K562 (cell line): Measurements from ENCODE around the gene ZNF174. TPM values are rescaled to one million over a fixed set of nuclear protein-coding genes. Genes with fewer than 3 reads are reported as not detected.
A peak's percentile ranks its signal among the peaks of the same experiment; 100 is the strongest.

Experiments
- ATAC-seq: fragments of 200-7000 bp; cut with Tn5 transposase; 3 replicates; pipeline ENCODE4 v1.9.1; 2020; ENCODE audit warnings: moderate library complexity
- BruUV-seq: library from RNA; stranded (reverse); fragments of 400-500 nt; replicated peaks from 2 replicates; lab custom pipeline; 2021; lab: Mats Ljungman, UMichigan
- CTCF ChIA-PET: fragments of 300-600 bp; formaldehyde crosslinking; extraction: SDS; loops from one replicate; lab custom pipeline; 2021; ENCODE audit warnings: low intra/inter-chr PET ratio; lab: Yijun Ruan, JAX
- POLR2A ChIA-PET: fragments of 300-600, 350-650 bp; sonication (Branson Sonifier 250); formaldehyde crosslinking; extraction: SDS; loops from one replicate; lab custom pipeline; 2021; ENCODE audit warnings: antibody characterized with exemption, inconsistent platforms; lab: Yijun Ruan, JAX
- DNase-seq, 4 experiments: peaks; one replicate each; pipeline versions ENCODE4 v3.0.0 to v3.0.0-alpha.2; 2011 to 2018; ENCODE audit warnings: low spot score in 3 of 4, mixed read lengths in 3 of 4; ENCODE audit errors: extremely low read depth in 1 of 4
- FAIRE-seq: peaks from 2 replicates; lab custom pipeline; 2011; peaks lifted over from hg19 to GRCh38; lab: Jason Lieb, UNC
- H2AFZ ChIP-seq: 2 replicates; pipeline ENCODE4 v1.6.0; 2011; ENCODE audit warnings: low read depth, low read length, control low read depth, inconsistent platforms
- H3K27ac ChIP-seq: fragments of 200-600 bp; 3 replicates; pipeline ENCODE4 v1.8.0; 2011; ENCODE audit warnings: low read depth, mild to moderate bottlenecking, control low read depth, inconsistent platforms, low read length, moderate library complexity, mixed read lengths; ENCODE audit errors: extremely low read depth
- H3K27me3 ChIP-seq, 2 experiments: fragments of 300-600 bp in 1 of 2; 2 replicates in 1 of 2; 3 replicates in 1 of 2; pipeline versions ENCODE4 v1.6.0 to v1.8.0; 2011; ENCODE audit warnings: inconsistent platforms in 2 of 2, low read length in 2 of 2, mild to moderate bottlenecking in 1 of 2, mixed read lengths in 1 of 2, moderate library complexity in 1 of 2; ENCODE audit not compliant: control insufficient read depth in 2 of 2, insufficient read depth in 2 of 2
- H3K36me3 ChIP-seq: fragments of 300-600 bp; 3 replicates; pipeline ENCODE4 v1.8.0; 2011; ENCODE audit warnings: mild to moderate bottlenecking, low read length, inconsistent platforms; ENCODE audit not compliant: control insufficient read depth, insufficient read depth
- H3K4me1 ChIP-seq, 2 experiments: fragments of 200-600 bp in 1 of 2; replicated peaks in 1 of 2; 2 replicates in 1 of 2; 3 replicates in 1 of 2; pipeline versions ENCODE4 v1.5.1 to v1.8.0; 2011; ENCODE audit warnings: inconsistent platforms in 2 of 2, low read length in 2 of 2, mild to moderate bottlenecking in 1 of 2, mixed read lengths in 1 of 2, moderate library complexity in 1 of 2; ENCODE audit not compliant: control insufficient read depth in 2 of 2, insufficient read depth in 2 of 2
- H3K4me2 ChIP-seq: 2 replicates; pipeline ENCODE4 v1.6.1; 2011; ENCODE audit warnings: low read length, control low read depth, inconsistent platforms, mixed read lengths; ENCODE audit not compliant: insufficient read depth
- H3K4me3 ChIP-seq: fragments of 200-600 bp; sonication (generic), shearing (Covaris generic); 2 replicates; pipeline ENCODE4 v1.5.1; 2016; ENCODE audit warnings: control low read depth, inconsistent platforms
- H3K79me2 ChIP-seq: fragments of 200-600 bp; 3 replicates; pipeline ENCODE4 v1.8.0; 2011; ENCODE audit warnings: low read length, inconsistent platforms; ENCODE audit not compliant: control insufficient read depth, insufficient read depth
- H3K9ac ChIP-seq, 2 experiments: 2 replicates each; pipeline versions ENCODE4 v1.6.0 to v1.6.1; 2011; ENCODE audit warnings: low read depth in 2 of 2, low read length in 2 of 2, control low read depth in 1 of 2, inconsistent platforms in 1 of 2, mild to moderate bottlenecking in 1 of 2, mixed read lengths in 1 of 2; ENCODE audit not compliant: insufficient read depth in 1 of 2
- H3K9me1 ChIP-seq: one replicate; pipeline ENCODE4 v1.6.0; 2011; ENCODE audit warnings: inconsistent platforms, mild to moderate bottlenecking, low read length, moderate library complexity; ENCODE audit not compliant: control insufficient read depth, insufficient read depth
- H3K9me3 ChIP-seq: replicated peaks from 2 replicates; pipeline ENCODE4 v1.5.1; 2011; ENCODE audit warnings: low read depth, low read length, inconsistent platforms; ENCODE audit not compliant: control insufficient read depth, insufficient read depth
- H4K20me1 ChIP-seq: replicated peaks from 2 replicates; pipeline ENCODE4 v1.6.1; 2011; ENCODE audit warnings: low read length, inconsistent platforms, mixed read lengths; ENCODE audit not compliant: control insufficient read depth, insufficient read depth
- ARID1B ChIP-seq: fragments of 450-650 bp; IDR thresholded peaks from 2 replicates; pipeline ENCODE4 v1.6.1; 2016; ENCODE audit warnings: antibody characterized with exemption, mild to moderate bottlenecking, inconsistent platforms
- C11orf30 ChIP-seq: fragments of 450-650 bp; IDR thresholded peaks from 2 replicates; pipeline ENCODE4 v1.6.1; 2016; ENCODE audit warnings: low read depth, mild to moderate bottlenecking
- CBX1 ChIP-seq: sonication (generic); IDR thresholded peaks from 2 replicates; pipeline ENCODE4 v1.6.1; 2016; ENCODE audit warnings: antibody characterized with exemption, low read depth, mild to moderate bottlenecking
- FOXO4 ChIP-seq: fragments of 450-650 bp; formaldehyde crosslinking; IDR thresholded peaks from 2 replicates; pipeline ENCODE4 v1.4.0; 2020; ENCODE audit warnings: mild to moderate bottlenecking, moderate library complexity
- GABPB1 ChIP-seq: sonication (generic); formaldehyde crosslinking; IDR thresholded peaks from 2 replicates; pipeline ENCODE4 v1.8.0; 2022; ENCODE audit warnings: mild to moderate bottlenecking, missing genetic modification reagents
- MAFG ChIP-seq: fragments of 450-650 bp; conservative IDR thresholded peaks from 2 replicates; pipeline ENCODE4 v1.6.1; 2016; ENCODE audit warnings: missing genetic modification characterization, missing compliant biosample characterization
- NR4A1 ChIP-seq, 2 experiments: fragments of 250-450 bp in 1 of 2; fragments of 450-650 bp in 1 of 2; sonication (Bioruptor Pico) in 1 of 2; IDR thresholded peaks; 2 replicates each; pipeline versions ENCODE4 v1.4.0 to v1.6.1; 2016 to 2020; ENCODE audit warnings: mild to moderate bottlenecking in 2 of 2, missing compliant biosample characterization in 1 of 2, missing genetic modification characterization in 1 of 2, moderate library complexity in 1 of 2
- NUFIP1 ChIP-seq: fragments of 450-650 bp; IDR thresholded peaks from 2 replicates; pipeline ENCODE4 v1.6.1; 2018; ENCODE audit not compliant: partially characterized antibody
- SAFB2 ChIP-seq: fragments of 200-400 bp; formaldehyde crosslinking; IDR thresholded peaks from 2 replicates; pipeline ENCODE4 v1.6.1; 2018; ENCODE audit warnings: borderline replicate concordance, low read length, low read depth, moderate library complexity; ENCODE audit not compliant: severe bottlenecking
- SIN3A ChIP-seq, 2 experiments: fragments of 150-350 bp in 1 of 2; IDR thresholded peaks; 2 replicates each; pipeline ENCODE4 v1.6.1; 2011 to 2016; ENCODE audit warnings: borderline replicate concordance in 2 of 2, low read depth in 2 of 2, low read length in 2 of 2, mild to moderate bottlenecking in 2 of 2, moderate library complexity in 2 of 2; ENCODE audit not compliant: control insufficient read depth in 1 of 2
- TEAD1 ChIP-seq, 2 experiments: fragments of 450-650 bp in 1 of 2; sonication (generic) in 1 of 2; formaldehyde crosslinking; IDR thresholded peaks; 2 replicates each; pipeline versions ENCODE4 v1.4.0 to v1.8.0; 2020 to 2022; ENCODE audit warnings: mild to moderate bottlenecking in 2 of 2, missing genetic modification reagents in 1 of 2
- TFAM ChIP-seq: fragments of 250-450 bp; sonication (Bioruptor Pico); conservative IDR thresholded peaks from 2 replicates; pipeline ENCODE4 v1.5.0; 2021; ENCODE audit warnings: mild to moderate bottlenecking, moderate library complexity
- ZBTB9 ChIP-seq: fragments of 450-650 bp; formaldehyde crosslinking; IDR thresholded peaks from 2 replicates; pipeline ENCODE4 v1.4.0; 2020; ENCODE audit warnings: mild to moderate bottlenecking, moderate library complexity
- ZNF253 ChIP-seq: fragments of 250-450 bp; sonication (Bioruptor Pico); conservative IDR thresholded peaks from 2 replicates; pipeline ENCODE4 v1.6.1; 2021; ENCODE audit warnings: mild to moderate bottlenecking
- ZNF316 ChIP-seq: fragments of 450-650 bp; IDR thresholded peaks from 2 replicates; pipeline ENCODE4 v1.6.1; 2016
- ZNF512 ChIP-seq: IDR thresholded peaks from 2 replicates; pipeline ENCODE4 v1.6.1; 2016; ENCODE audit warnings: missing genetic modification characterization, missing compliant biosample characterization
- WGBS: fragments of 100-300 bp; shearing (Covaris generic); methylation state at CpG from one replicate; pipeline ENCODE4 v1.1.6; 2016; ENCODE audit warnings: low coverage, mixed read lengths; ENCODE audit not compliant: insufficient coverage; ENCODE audit errors: missing lambda C conversion rate; 5-methylcytosine and 5-hydroxymethylcytosine counted together
- in situ Hi-C: fragments of 300-500 bp; cut with MboI; formaldehyde crosslinking; loops from 4 replicates; pipeline ENCODE4 v1.15.0; 2018; ENCODE audit warnings: inconsistent platforms, mixed read lengths
- intact Hi-C: fragments of 100-400 bp; cut with micrococcal nuclease; formaldehyde crosslinking; loops from 2 replicates; pipeline ENCODE4 v1.14.2; 2022
- polyA plus RNA-seq, 8 experiments: library from polyadenylated mRNA; depleted of rRNA in 4 of 8; stranded (reverse) in 5 of 8; unstranded in 3 of 8; fragments of >200 nt; fragmentation: Nextera tagmentation in 2 of 8; fragmentation: Illumina TruSeq in 1 of 8; extraction: Ambion mirVana in 2 of 8; extraction: Trizol in 1 of 8; gene quantifications; 2 replicates each; pipeline versions ENCODE4 v1.2.1 to v1.2.3, GENCODE V29; 2011 to 2014; ENCODE audit warnings: inconsistent platforms in 1 of 8, missing spikeins in 1 of 8
- total RNA-seq, 7 experiments: library from RNA; depleted of rRNA in 6 of 7; stranded (reverse); fragments of >200 nt in 6 of 7; fragmentation: Illumina TruSeq in 2 of 7; extraction: Trizol in 2 of 7; gene quantifications; 2 replicates each; pipeline versions ENCODE4 v1.2.1 to v1.2.3, GENCODE V29; 2011 to 2021; ENCODE audit warnings: low replicate concordance in 1 of 7

Gene ZNF174
- total and polyA plus RNA-seq, 9 of the 15 experiments (the other 6 are each of a cell fraction or from before 2014, with no cell fraction given) = 5.1 to 19.1 (median 12.5) TPM

GRCh38 chr16:3369073-3369472 is 31.9 kb upstream of the ZNF174 start:
- intact Hi-C loops = loop anchor here (10.0 kb wide), 1 partner anchor 126 kb away; the partner anchor contains the start of gene C16orf90
- in situ Hi-C loops = no loop called here
- ChIA-PET POLR2A (no interaction called here), CTCF (no interaction called here)
- Histone ChIP-seq H3K4me1 (peaks cover 0 to 6% of the 10 kb centered on the region in 2 experiments; a peak in 1 of 5 replicates), H4K20me1 (no peaks in the 10 kb centered on the region), H3K27ac (no peak overlapping the region), H3K9me3 (peaks cover 1% of the 10 kb centered on the region; the same call in 1 of the 2 replicates), H3K36me3 (no peaks in the 10 kb centered on the region), H3K4me2 (no peak overlapping the region), H2AFZ (no peak overlapping the region), H3K9ac (no peak overlapping the region), H3K27me3 (peaks cover 0 to 10% of the 10 kb centered on the region in 2 experiments; a peak in 3 of 5 replicates), H3K4me3 (no peak overlapping the region), H3K79me2 (no peaks in the 10 kb centered on the region), H3K9me1 (no peaks in the 10 kb centered on the region)
- 20% methylated on average over 11 of the region's 11 CpGs for WGBS
- ATAC-seq (no peak), DNase-seq (no peak), FAIRE-seq (no peak)
- no TSS peak for BruUV-seq
- TF ChIP-seq ZBTB9 (CRISPR knock-in tag) (no peak), GABPB1 (CRISPR knock-in tag) (no peak), TFAM (CRISPR knock-in tag) (no peak), ARID1B (no peak), ZNF253 (CRISPR knock-in tag) (no peak), NUFIP1 (no peak), MAFG (peak; percentile 40; the same call in 1 of the 2 replicates), NR4A1 (CRISPR knock-in tag; IDR thresholded peaks at IDR 0.05) (no peak), NR4A1 (tag; IDR thresholded peaks at IDR 0.05) (no peak), SAFB2 (no peak), ZNF316 (peak; percentile 82), C11orf30 (peak; percentile 62), TEAD1 (CRISPR knock-in tag; IDR thresholded peaks at IDR 0.05) (no peak), SIN3A (IDR thresholded peaks at IDR 0.05; ENCODE audit: borderline replicate concordance in 2 of 2, control insufficient read depth in 1 of 2, low read depth in 2 of 2, low read length in 2 of 2) (no peak), CBX1 (no peak), FOXO4 (CRISPR knock-in tag) (no peak), ZNF512 (tag) (no peak)
